OCI-LY1 (cell line): ENCODE results near the gene TAGLN.

ENCODE experiments used
- H2AFZ ChIP-seq: fragments of 200-600 bp; sonication (generic), shearing (Covaris generic); 2 replicates; pipeline ENCODE4 v1.6.0; 2014; ENCODE audit warnings: antibody characterized with exemption, mild to moderate bottlenecking, low read length
- H3F3A ChIP-seq: fragments of 200-600 bp; sonication (generic), shearing (Covaris generic); 2 replicates; pipeline ENCODE4 v1.6.0; 2014; ENCODE audit warnings: mild to moderate bottlenecking, antibody characterized with exemption, low read length, moderate library complexity; ENCODE audit not compliant: insufficient read depth
- H3K27ac ChIP-seq: fragments of 200-600 bp; sonication (generic); 2 replicates; pipeline ENCODE4 v1.5.1; 2014; ENCODE audit warnings: low read length, mixed run types, mild to moderate bottlenecking, low read depth; ENCODE audit not compliant: poor library complexity, severe bottlenecking
- H3K27me3 ChIP-seq: fragments of 200-600 bp; sonication (generic); 2 replicates; pipeline ENCODE4 v1.6.0; 2014; ENCODE audit warnings: antibody characterized with exemption, mild to moderate bottlenecking, low read length, moderate library complexity; ENCODE audit not compliant: insufficient read depth
- H3K36me3 ChIP-seq: fragments of 200-600 bp; sonication (generic); 2 replicates; pipeline ENCODE4 v1.6.1; 2014; ENCODE audit warnings: mild to moderate bottlenecking, antibody characterized with exemption, low read length, moderate library complexity, mixed read lengths; ENCODE audit not compliant: insufficient read depth
- H3K4me1 ChIP-seq: fragments of 200-600 bp; sonication (generic); 2 replicates; pipeline ENCODE4 v1.5.1; 2014; ENCODE audit warnings: mild to moderate bottlenecking, low read length, moderate library complexity; ENCODE audit not compliant: insufficient read depth, severe bottlenecking
- H3K4me2 ChIP-seq: fragments of 200-600 bp; sonication (generic), shearing (Covaris generic); 2 replicates; pipeline ENCODE4 v1.6.1; 2014; ENCODE audit warnings: low read length
- H3K4me3 ChIP-seq: fragments of 200-600 bp; sonication (generic); 2 replicates; pipeline ENCODE4 v1.5.1; 2014; ENCODE audit warnings: low read length, low read depth, mild to moderate bottlenecking, mixed read lengths; ENCODE audit not compliant: poor library complexity, severe bottlenecking
- H3K79me2 ChIP-seq: fragments of 200-600 bp; shearing (Covaris generic); 2 replicates; pipeline ENCODE4 v1.6.1; 2016; ENCODE audit warnings: mixed run types, low read length, mixed read lengths; ENCODE audit not compliant: insufficient read depth
- H3K9ac ChIP-seq: fragments of 200-600 bp; sonication (generic), shearing (Covaris generic); 2 replicates; pipeline ENCODE4 v1.6.1; 2014; ENCODE audit warnings: mild to moderate bottlenecking, low read length, mixed read lengths
- H3K9me2 ChIP-seq: fragments of 200-600 bp; sonication (generic), shearing (Covaris generic); 2 replicates; pipeline ENCODE4 v1.6.1; 2014; ENCODE audit warnings: low read depth, mild to moderate bottlenecking, low read length, mixed read lengths
- H3K9me3 ChIP-seq: fragments of 200-600 bp; shearing (Covaris generic); 2 replicates; pipeline ENCODE4 v1.6.1; 2014; ENCODE audit warnings: low read length, mixed read lengths
- H4K20me1 ChIP-seq: fragments of 200-600 bp; sonication (generic), shearing (Covaris generic); 2 replicates; pipeline ENCODE4 v1.6.0; 2016; ENCODE audit warnings: mild to moderate bottlenecking, low read length; ENCODE audit not compliant: insufficient read depth
- EZH2 ChIP-seq: fragments of 200-600 bp; sonication (generic), shearing (Covaris generic); IDR thresholded peaks from 2 replicates; pipeline ENCODE4 v1.8.0; 2017; ENCODE audit warnings: borderline replicate concordance, mixed run types, mild to moderate bottlenecking, antibody characterized with exemption, low read length, moderate library complexity, mixed read lengths
- TF ChIP-seq, protein P1 (sequence below): fragments of 200-600 bp; sonication (generic), shearing (Covaris generic); IDR thresholded peaks from 2 replicates; pipeline ENCODE4 v1.5.1; 2017; ENCODE audit warnings: mild to moderate bottlenecking, antibody characterized with exemption, low read length, moderate library complexity, mixed read lengths

Gene TAGLN

DNA sequence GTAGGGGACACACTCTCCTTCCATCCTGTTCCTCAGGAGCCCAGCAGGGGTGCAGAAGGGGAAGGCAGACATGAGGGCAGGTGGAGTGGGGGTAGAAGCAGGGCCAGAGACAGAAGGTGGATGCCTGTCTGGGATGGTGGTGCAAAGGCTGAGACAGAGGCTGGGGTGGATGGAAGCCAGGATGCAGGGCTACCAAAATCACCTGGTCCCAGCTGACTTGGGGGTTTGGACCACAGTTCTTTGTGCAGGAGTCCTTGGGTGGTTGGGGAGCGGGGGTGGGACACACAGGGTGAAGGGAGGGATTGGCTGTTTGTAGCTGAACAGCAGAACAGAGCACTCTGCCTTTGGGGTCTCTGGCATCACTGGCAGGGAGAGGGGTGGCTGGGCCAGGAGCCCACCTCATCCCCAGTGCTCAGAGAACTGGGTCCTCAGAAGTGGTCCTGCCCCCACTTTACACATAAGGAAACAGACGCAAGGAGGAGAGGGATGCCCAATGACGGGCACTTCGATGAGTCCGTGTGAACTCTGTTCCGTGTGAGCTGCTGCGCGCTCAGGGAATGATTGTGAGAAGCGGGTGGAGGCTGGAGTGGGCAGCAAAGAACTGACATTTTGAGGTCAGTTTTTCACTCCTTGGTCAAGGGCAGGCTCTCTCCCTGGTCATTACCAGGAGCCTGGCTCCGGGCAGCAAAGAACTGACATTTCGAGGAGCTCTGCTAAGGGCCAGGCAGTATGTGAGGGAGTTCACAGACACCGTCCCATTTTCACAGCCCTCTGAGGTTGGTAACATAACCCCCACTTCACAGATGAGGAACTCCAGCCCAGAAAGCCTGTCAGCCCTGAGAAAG, 1.9 kb downstream of the TAGLN start:
- Histone ChIP-seq H3K36me3 (no peaks in the 10 kb centered on the region; the same call in 1 of the 2 replicates), H3K9ac (no peak overlapping the region), H3K27ac (no peak overlapping the region), H3K9me2 (no peaks in the 10 kb centered on the region), H3K9me3 (no peaks in the 10 kb centered on the region), H3K4me1 (no peaks in the 10 kb centered on the region), H2AFZ (no peak overlapping the region), H3K4me2 (no peak overlapping the region), H3K79me2 (no peaks in the 10 kb centered on the region), H3K27me3 (no peaks in the 10 kb centered on the region), H3K4me3 (no peak overlapping the region), H4K20me1 (no peaks in the 10 kb centered on the region), H3F3A (no peaks in the 10 kb centered on the region)
- TF ChIP-seq, protein P1, sequence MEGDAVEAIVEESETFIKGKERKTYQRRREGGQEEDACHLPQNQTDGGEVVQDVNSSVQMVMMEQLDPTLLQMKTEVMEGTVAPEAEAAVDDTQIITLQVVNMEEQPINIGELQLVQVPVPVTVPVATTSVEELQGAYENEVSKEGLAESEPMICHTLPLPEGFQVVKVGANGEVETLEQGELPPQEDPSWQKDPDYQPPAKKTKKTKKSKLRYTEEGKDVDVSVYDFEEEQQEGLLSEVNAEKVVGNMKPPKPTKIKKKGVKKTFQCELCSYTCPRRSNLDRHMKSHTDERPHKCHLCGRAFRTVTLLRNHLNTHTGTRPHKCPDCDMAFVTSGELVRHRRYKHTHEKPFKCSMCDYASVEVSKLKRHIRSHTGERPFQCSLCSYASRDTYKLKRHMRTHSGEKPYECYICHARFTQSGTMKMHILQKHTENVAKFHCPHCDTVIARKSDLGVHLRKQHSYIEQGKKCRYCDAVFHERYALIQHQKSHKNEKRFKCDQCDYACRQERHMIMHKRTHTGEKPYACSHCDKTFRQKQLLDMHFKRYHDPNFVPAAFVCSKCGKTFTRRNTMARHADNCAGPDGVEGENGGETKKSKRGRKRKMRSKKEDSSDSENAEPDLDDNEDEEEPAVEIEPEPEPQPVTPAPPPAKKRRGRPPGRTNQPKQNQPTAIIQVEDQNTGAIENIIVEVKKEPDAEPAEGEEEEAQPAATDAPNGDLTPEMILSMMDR, result no peak
- no peak for TF ChIP-seq EZH2

DNA sequence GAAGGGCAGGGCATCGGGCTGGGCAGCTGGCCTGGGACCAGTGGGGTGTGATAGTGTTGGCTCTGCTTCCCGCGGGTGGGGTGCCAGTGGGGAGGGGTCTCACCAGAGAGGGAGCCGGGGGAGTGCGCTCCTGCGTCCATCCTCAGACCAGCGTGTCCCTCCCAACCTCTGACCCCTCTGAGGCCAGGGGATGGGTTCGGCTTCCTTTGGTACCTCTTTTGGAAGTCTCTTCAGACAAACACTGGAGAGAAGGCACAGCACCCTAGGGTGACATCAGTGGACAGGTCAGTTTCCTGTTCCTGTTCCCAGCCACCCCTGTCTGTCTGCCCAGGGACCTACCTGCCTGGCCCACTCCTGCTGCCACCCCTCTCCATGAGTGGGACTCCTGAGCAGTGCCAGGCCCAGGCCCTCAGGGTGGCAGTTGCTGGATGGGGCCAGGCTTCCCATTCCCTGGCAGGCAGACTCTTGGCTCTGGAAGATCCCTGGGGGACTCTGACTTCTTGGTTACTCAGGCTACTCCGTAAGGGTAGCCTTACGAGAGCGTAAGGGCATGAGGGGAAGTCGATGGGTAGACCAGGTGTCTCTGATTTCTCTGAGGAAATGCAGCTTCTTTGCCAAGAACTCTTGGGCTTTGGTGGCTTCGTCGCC, 2.6 kb downstream of the TAGLN start:
- no peak overlapping the region for H3K4me2 ChIP-seq
- H3K36me3 ChIP-seq, result no peaks in the 10 kb centered on the region; the same call in 1 of the 2 replicates
- no peak overlapping the region for H3K9ac ChIP-seq

DNA sequence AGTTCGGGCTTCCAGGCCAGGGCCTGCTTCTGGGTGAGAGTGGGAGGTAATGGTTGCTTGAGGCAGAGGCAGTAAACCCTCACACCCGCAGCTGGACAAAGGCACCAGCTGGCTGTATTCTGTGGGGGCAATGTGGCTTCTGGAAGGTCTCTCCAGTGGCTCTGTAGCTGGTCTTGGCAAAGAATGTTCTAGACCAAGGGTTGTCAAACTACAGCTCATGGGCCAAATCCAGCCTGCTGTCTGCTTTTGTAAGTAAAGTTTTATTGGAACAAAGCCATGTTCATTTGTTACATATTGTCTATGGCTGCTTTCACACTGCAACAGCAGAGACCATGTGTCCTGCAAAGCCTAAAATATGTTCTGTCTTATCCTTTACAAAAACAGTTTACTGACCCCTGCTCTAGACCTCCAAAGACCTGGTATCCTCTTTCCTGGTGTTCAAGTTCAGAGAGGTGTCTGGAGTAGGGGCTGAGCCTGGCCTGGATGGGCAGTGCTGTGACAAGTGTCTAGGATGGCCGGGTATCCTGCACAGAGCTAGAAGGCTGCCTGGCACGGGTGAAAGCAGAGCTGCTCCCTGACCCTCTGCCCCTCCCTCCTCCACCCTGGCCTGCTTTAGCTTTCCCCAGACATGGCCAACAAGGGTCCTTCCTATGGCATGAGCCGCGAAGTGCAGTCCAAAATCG, 3.4 kb downstream of the TAGLN start:
- Histone ChIP-seq H3K9me3 (no peaks in the 10 kb centered on the region), H3K27ac (no peak overlapping the region), H4K20me1 (no peaks in the 10 kb centered on the region), H3K79me2 (no peaks in the 10 kb centered on the region), H3K36me3 (no peaks in the 10 kb centered on the region), H3F3A (no peaks in the 10 kb centered on the region), H3K4me2 (no peak overlapping the region), H3K9me2 (no peaks in the 10 kb centered on the region), H3K4me3 (no peak overlapping the region), H2AFZ (no peak overlapping the region), H3K4me1 (no peaks in the 10 kb centered on the region), H3K9ac (no peak overlapping the region), H3K27me3 (no peaks in the 10 kb centered on the region)
- TF ChIP-seq, protein P1, result no peak
- TF ChIP-seq EZH2, result no peak

More for the DNA sequence above, 2.6 kb downstream of the TAGLN start:
- no peaks in the 10 kb centered on the region for H3F3A ChIP-seq
- no peaks in the 10 kb centered on the region for H3K9me3 ChIP-seq
- no peak overlapping the region for H3K27ac ChIP-seq
- no peak overlapping the region for H2AFZ ChIP-seq
- TF ChIP-seq, protein P1, result no peak
- TF ChIP-seq EZH2, result no peak
- no peaks in the 10 kb centered on the region for H3K79me2 ChIP-seq
- H3K27me3 ChIP-seq, result no peaks in the 10 kb centered on the region
- no peaks in the 10 kb centered on the region for H3K9me2 ChIP-seq
- H3K4me3 ChIP-seq, result no peak overlapping the region
- no peaks in the 10 kb centered on the region for H4K20me1 ChIP-seq
- no peaks in the 10 kb centered on the region for H3K4me1 ChIP-seq
